ENCODE results near the gene ARHGEF2. TPM values are rescaled to one million over a fixed set of nuclear protein-coding genes. Genes with fewer than 3 reads are reported as not detected.

The ARHGEF2 gene
- total and polyA plus RNA-seq, 2 of the 13 experiments (the other 11 are each of a cell fraction or from before 2014, with no cell fraction given), result 16.1 to 32.1 TPM

DNA sequence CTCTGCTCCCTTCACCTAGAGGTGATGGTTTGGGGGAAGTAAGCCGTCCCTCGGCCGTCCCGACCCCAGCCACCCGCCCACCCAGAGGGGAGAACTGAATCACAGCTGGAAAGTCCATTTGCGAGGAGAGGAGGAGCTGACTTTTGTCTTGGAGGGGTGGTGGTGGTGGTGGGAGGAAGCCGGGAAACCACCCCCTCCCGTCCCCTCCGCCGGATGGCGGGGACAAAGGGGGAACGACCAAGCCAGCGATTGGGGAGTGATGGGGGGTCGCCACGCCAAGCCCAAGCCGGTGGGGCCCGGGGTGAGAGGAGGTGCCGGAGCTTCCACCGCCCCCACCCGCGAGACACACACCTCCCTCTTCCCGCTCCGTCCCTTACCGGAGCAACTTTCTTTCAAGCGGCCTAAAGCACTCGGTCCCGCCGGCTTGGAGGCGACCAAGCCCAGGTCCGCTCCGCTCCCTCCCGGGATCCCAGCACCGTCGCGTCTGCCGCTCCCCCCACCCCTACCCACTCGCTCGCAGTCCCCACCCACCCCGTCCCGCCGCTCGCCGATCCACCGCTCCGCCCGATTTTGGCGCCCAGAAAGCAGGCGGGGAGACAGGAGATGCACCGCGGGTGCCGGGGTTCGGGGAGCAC is 540 bp downstream of the ARHGEF2 start:
- TSS peak; percentile 12 for BruUV-seq (replicated peaks)
- no peaks in the 10 kb centered on the region for H3K9me3 ChIP-seq (ENCODE audit: low read length)
- H3K27ac ChIP-seq (ENCODE audit: extremely low read length, insufficient read depth, low read length), result peak overlapping the region; percentile 56
- H3K27me3 ChIP-seq (ENCODE audit: control insufficient read depth in 1 of 2, insufficient read depth in 2 of 2, low read length in 2 of 2), result no peaks in the 10 kb centered on the region; a peak in 1 of 5 replicates
- intact Hi-C loops (cut with micrococcal nuclease; ENCODE audit: unreplicated experiment) (loop anchor here (5.0 kb wide), 1 partner anchor 36 kb away; the partner anchor contains the start of gene RXFP4), in situ Hi-C loops (cut with HindIII; ENCODE audit: extremely low pct_ligation_motif_present, low pct_unique_long_range_greater_than_20kb) (no loop called here)
- peaks cover 44% of the 10 kb centered on the region for H3K79me2 ChIP-seq (ENCODE audit: insufficient read depth, low read length)
- peak overlapping the region; percentile 85 to 92 (median 90) for H3K4me3 ChIP-seq (replicated peaks in 1 of 3; ENCODE audit: insufficient read depth in 1 of 3, low read depth in 2 of 3, low read length in 3 of 3)
- ChIA-PET CTCF (ENCODE audit: low intra/inter-chr PET ratio, low total read pairs) (no interaction called here), POLR2A (interaction anchor here (1.0 to 13.5 kb wide), 10 partner anchors 10 to 45 kb away, joined by 4 to 390 read pairs (median 10); partner anchors contain the start of genes KHDC4 and RXFP4)
- no peak for FAIRE-seq
- WGBS (ENCODE audit: low lambda C conversion rate), result 1% methylated on average over 28 of the region's 52 CpGs
- peak overlapping the region; percentile 83 for H3K9ac ChIP-seq (ENCODE audit: insufficient read depth, low read depth, low read length)
- ATAC-seq, result peak; percentile 55
- H2AFZ ChIP-seq (ENCODE audit: low read length), result no peak overlapping the region
- H4K20me1 ChIP-seq (ENCODE audit: insufficient read depth, low read length), result 0 out of 2 replicates have a peak, but pooled peaks cover 2% of the 10 kb centered on the region
- peak overlapping the region; percentile 92 for H3K4me2 ChIP-seq (ENCODE audit: low read depth, low read length)
- no peak for DNase-seq (ENCODE audit: low spot score)
- H3K36me3 ChIP-seq (replicated peaks in 1 of 2; ENCODE audit: control insufficient read depth in 1 of 2, insufficient read depth in 2 of 2, low read length in 2 of 2), result peaks cover 0 to 3% of the 10 kb centered on the region in 2 experiments; a peak in 2 of 5 replicates
- peaks cover 83% of the 10 kb centered on the region for H3K4me1 ChIP-seq (ENCODE audit: insufficient read depth, low read length)
- TF ChIP-seq PREB (CRISPR knock-in tag; IDR thresholded peaks at IDR 0.05) (no peak), ZNF543 (CRISPR knock-in tag; IDR thresholded peaks at IDR 0.05) (0 out of 2 replicates have a peak, but pooled peaks have one; percentile 31), ZNF607 (CRISPR knock-in tag; IDR thresholded peaks at IDR 0.05; ENCODE audit: borderline replicate concordance) (no peak), RFX1 (IDR thresholded peaks at IDR 0.05) (no peak), HNRNPL (IDR thresholded peaks at IDR 0.05; ENCODE audit: low read depth, low read length) (no peak), ZNF567 (CRISPR knock-in tag; IDR thresholded peaks at IDR 0.05; ENCODE audit: borderline replicate concordance) (no peak), ZSCAN25 (CRISPR knock-in tag; IDR thresholded peaks at IDR 0.05) (peak; percentile 1; the same call in 1 of the 2 replicates), TOPORS (CRISPR knock-in tag; IDR thresholded peaks at IDR 0.05) (no peak), ZNF274 (CRISPR knock-in tag; IDR thresholded peaks at IDR 0.05) (no peak), ZBTB8A (CRISPR knock-in tag; IDR thresholded peaks at IDR 0.05; ENCODE audit: borderline replicate concordance, low read depth) (no peak), RARG (CRISPR knock-in tag; IDR thresholded peaks at IDR 0.05; ENCODE audit: low read depth) (no peak), ZNF570 (CRISPR knock-in tag; IDR thresholded peaks at IDR 0.05; ENCODE audit: borderline replicate concordance) (no peak), ZKSCAN5 (CRISPR knock-in tag; IDR thresholded peaks at IDR 0.05) (no peak), NFKBIZ (CRISPR knock-in tag; IDR thresholded peaks at IDR 0.05) (no peak), ZSCAN21 (CRISPR knock-in tag; IDR thresholded peaks at IDR 0.05; ENCODE audit: borderline replicate concordance) (no peak; the same call in 1 of the 2 replicates), SP4 (CRISPR knock-in tag; IDR thresholded peaks at IDR 0.05) (no peak; the same call in 1 of the 2 replicates)
- TF ChIP-seq, protein P1, sequence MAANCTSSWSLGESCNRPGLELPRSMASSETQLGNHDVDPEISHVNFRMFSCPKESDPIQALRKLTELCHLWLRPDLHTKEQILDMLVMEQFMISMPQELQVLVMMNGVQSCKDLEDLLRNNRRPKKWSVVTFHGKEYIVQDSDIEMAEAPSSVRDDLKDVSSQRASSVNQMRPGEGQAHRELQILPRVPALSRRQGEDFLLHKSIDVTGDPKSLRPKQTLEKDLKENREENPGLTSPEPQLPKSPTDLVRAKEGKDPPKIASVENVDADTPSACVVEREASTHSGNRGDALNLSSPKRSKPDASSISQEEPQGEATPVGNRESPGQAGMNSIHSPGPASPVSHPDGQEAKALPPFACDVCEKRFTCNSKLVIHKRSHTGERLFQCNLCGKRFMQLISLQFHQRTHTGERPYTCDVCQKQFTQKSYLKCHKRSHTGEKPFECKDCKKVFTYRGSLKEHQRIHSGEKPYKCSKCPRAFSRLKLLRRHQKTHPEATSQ (CRISPR knock-in tag; IDR thresholded peaks at IDR 0.05; ENCODE audit: borderline replicate concordance), result no peak
- TF ChIP-seq, protein P2, sequence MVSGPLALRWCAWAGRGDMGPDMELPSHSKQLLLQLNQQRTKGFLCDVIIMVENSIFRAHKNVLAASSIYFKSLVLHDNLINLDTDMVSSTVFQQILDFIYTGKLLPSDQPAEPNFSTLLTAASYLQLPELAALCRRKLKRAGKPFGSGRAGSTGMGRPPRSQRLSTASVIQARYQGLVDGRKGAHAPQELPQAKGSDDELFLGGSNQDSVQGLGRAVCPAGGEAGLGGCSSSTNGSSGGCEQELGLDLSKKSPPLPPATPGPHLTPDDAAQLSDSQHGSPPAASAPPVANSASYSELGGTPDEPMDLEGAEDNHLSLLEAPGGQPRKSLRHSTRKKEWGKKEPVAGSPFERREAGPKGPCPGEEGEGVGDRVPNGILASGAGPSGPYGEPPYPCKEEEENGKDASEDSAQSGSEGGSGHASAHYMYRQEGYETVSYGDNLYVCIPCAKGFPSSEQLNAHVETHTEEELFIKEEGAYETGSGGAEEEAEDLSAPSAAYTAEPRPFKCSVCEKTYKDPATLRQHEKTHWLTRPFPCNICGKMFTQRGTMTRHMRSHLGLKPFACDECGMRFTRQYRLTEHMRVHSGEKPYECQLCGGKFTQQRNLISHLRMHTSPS (CRISPR knock-in tag; IDR thresholded peaks at IDR 0.05; ENCODE audit: low read depth), result no peak
- TF ChIP-seq, protein P3, sequence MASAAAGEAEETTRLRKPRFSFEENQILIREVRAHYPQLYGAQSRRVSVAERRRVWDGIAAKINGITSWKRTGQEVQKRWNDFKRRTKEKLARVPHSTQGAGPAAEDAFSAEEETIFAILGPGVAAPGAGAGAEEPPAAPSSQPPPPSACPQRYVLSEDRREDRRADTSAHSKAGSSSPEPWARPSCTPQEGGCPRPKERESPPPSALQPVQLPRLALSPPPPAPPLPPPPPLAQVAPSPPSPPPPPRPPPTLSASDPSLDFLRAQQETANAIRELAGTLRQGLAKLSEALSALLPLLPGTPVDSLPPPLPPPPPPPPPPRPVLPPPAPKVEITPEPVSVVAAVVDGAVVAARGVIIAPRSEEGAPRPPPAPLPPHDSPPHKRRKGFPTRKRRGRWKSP (CRISPR knock-in tag; IDR thresholded peaks at IDR 0.05), result no peak

Data from HepG2 (cell line).